GM06990 (cell line): ENCODE results near the gene PLCD3.

Source experiments
- DNase-seq: peaks from one replicate; pipeline ENCODE4 v3.0.0-alpha.2; 2011; ENCODE audit not compliant: insufficient read length; ENCODE audit errors: extremely low read depth
- H3K27me3 ChIP-seq: replicated peaks from 2 replicates; pipeline ENCODE4 v1.6.0; 2011; ENCODE audit warnings: low read length; ENCODE audit not compliant: control insufficient read depth, insufficient read depth
- H3K36me3 ChIP-seq: 2 replicates; pipeline ENCODE4 v1.5.1; 2011; ENCODE audit warnings: low read length; ENCODE audit not compliant: control insufficient read depth, insufficient read depth
- H3K4me3 ChIP-seq: replicated peaks from 2 replicates; pipeline ENCODE4 v1.5.1; 2011; ENCODE audit warnings: low read depth, mild to moderate bottlenecking, control low read depth, low read length
- CTCF ChIP-seq: IDR thresholded peaks from 2 replicates; pipeline ENCODE4 v1.5.1; 2011; ENCODE audit warnings: low read length, control low read depth, mild to moderate bottlenecking, inconsistent platforms; ENCODE audit not compliant: insufficient read depth, poor library complexity, severe bottlenecking

PLCD3 gene

DNA sequence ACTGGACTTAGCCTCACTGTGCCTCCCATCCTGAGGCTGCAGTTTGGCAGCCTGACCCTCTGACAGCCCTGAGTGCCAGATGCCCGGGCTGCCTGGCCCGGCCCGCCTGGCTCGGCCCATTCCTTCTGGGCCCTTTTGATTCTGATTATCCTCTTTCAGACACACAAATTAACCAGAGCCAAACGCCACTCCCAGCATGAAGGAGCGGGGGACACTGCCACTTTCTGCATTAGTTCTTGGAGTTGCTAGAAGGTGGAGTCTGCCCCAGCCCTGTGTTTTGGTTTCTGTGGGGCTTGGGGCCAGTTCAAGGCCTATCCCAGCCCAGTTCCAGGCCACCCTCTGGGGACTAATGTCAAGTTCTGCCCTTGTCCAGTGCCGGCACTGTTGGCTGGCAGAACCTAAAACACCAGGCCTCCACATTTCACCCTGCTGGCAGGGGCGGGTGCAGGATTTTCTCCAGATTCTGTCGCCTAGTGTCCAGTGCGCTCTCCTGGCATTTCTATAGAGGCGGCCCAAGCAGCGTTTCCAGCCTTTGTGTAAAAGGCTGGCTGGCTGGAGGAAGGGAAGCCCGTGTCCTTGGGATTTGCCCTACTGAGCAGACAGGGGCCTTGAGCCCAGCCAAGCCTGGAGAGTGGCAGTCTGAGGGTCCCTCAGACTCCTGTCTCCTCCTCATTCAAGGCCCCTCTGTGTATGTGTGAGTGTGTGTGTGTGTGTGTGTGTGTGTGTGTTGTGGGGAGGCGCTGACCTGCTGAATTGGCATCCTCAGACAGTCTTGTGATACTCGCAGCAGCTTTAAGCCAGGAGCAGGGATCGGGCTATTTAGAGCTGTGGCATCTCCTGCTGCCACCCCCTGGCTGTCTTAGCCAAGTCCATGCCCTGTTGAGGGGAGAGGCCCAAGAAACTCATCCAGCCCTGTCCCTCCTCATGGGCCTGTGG lies 21.4 kb downstream of the PLCD3 start:
- H3K27me3 ChIP-seq, result no peaks in the 10 kb centered on the region
- H3K36me3 ChIP-seq, result peaks cover 22% of the 10 kb centered on the region
- no peak for TF ChIP-seq CTCF
- no peak overlapping the region for H3K4me3 ChIP-seq
- no peak for DNase-seq

- no peaks in the 10 kb centered on the region for H3K27me3 ChIP-seq
- no peak overlapping the region for H3K4me3 ChIP-seq
- no peak for DNase-seq
- TF ChIP-seq CTCF, result no peak
- peaks cover 34% of the 10 kb centered on the region for H3K36me3 ChIP-seq
Measured at GRCh38 chr17:45108595-45109521, 23.5 kb downstream of the PLCD3 start.

- TF ChIP-seq CTCF, result no peak
- no peak for DNase-seq
- peaks cover 42% of the 10 kb centered on the region for H3K36me3 ChIP-seq
- H3K27me3 ChIP-seq, result no peaks in the 10 kb centered on the region
- no peak overlapping the region for H3K4me3 ChIP-seq
Measured at GRCh38 chr17:45108051-45108450, 24.3 kb downstream of the PLCD3 start.

DNA sequence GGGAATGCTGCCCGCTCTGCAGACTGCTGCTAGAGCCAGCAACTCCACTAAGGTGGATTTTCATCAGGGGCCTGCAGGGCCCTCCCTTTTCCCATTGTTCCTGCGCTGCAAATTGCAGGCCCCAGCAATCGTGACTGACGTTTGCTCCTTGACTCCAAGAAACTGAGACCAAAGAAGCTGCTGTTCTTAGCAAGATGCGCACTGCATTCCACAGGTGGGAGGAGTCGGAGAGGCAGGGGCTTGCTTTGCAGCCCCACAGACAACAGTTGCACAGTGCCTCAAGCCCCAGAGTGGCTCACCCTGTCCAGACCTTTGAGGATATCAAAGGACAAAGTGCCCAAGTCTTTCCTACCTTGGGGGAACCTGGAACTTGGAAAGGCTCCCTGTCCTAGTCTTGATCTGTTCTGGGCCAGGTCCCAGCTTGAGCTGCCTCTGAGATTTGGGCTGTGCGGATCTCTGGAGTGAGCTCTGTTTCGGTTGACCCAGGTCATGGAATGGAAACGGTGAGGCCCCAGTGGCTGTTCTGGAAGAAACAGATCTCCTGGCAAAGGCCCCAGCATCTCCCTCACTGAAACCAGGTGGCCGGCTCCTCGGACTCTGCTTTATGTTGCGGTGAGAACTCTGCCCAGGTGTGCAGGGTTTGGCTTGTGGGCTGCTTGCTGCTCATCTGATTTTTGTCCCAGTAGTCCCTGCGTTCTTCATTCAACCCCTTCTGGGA lies 24.9 kb downstream of the PLCD3 start:
- DNase-seq, result no peak
- no peak overlapping the region for H3K4me3 ChIP-seq
- peaks cover 47% of the 10 kb centered on the region for H3K36me3 ChIP-seq
- no peak for TF ChIP-seq CTCF
- no peaks in the 10 kb centered on the region for H3K27me3 ChIP-seq

DNA sequence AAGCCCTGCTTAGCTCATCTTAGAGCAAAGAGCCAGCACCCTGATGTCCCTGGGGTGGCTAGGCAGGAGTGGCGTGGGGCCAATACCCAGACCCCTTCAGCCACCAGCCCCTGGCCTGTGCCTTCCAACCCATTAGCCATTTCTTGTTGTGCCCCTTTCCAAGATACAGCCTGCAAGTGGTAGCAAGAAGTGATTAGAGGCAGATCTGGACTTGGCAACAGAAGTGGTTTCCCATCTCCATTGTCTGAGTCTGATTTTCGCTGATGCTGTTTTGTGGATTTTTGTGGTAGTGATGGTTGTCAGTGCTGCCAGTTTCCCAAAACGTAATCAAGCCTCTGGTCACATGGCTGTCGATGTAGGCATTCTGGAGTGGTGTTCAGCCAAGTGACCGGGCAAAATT lies 25.7 kb downstream of the PLCD3 start:
- Histone ChIP-seq H3K27me3 (no peaks in the 10 kb centered on the region), H3K36me3 (peaks cover 54% of the 10 kb centered on the region), H3K4me3 (no peak overlapping the region)
- DNase-seq, result no peak
- no peak for TF ChIP-seq CTCF
